ENCODE data around the gene TMPRSS6.

Gene TMPRSS6

DNA sequence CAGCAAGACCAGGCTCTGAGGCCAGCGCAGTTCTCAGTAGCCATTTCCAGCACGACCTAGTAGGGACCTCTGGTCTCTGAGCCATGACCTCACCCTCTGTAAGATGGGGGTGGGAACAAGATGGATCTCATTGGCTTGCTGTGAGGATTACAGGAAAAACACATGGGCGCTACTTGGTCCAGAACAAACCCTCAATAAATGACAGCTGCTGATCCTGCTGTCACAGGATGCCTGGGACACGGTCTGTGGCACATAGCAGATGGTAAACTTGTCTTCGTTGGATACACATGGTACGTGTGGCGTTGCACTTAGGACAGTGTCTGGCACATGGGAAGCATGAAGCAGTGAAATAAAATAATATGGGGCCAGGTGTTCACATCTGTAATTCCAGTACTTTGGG is 62.5 kb downstream of the TMPRSS6 start:
- TF ChIP-seq, protein P1, sequence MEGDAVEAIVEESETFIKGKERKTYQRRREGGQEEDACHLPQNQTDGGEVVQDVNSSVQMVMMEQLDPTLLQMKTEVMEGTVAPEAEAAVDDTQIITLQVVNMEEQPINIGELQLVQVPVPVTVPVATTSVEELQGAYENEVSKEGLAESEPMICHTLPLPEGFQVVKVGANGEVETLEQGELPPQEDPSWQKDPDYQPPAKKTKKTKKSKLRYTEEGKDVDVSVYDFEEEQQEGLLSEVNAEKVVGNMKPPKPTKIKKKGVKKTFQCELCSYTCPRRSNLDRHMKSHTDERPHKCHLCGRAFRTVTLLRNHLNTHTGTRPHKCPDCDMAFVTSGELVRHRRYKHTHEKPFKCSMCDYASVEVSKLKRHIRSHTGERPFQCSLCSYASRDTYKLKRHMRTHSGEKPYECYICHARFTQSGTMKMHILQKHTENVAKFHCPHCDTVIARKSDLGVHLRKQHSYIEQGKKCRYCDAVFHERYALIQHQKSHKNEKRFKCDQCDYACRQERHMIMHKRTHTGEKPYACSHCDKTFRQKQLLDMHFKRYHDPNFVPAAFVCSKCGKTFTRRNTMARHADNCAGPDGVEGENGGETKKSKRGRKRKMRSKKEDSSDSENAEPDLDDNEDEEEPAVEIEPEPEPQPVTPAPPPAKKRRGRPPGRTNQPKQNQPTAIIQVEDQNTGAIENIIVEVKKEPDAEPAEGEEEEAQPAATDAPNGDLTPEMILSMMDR (IDR thresholded peaks at IDR 0.05; ENCODE audit: insufficient read depth, low read length, poor library complexity, severe bottlenecking): no peak
- no peak for TF ChIP-seq EZH2phosphoT487 (conservative IDR thresholded peaks at IDR 0.05; ENCODE audit: low read length)
- Histone ChIP-seq H3K27me3 (ENCODE audit: low read length) (no peaks in the 10 kb centered on the region), H4K20me1 (ENCODE audit: low read depth, low read length) (no peaks in the 10 kb centered on the region), H3K27ac (ENCODE audit: low read depth, low read length) (no peak overlapping the region), H3F3A (ENCODE audit: insufficient read depth) (no peaks in the 10 kb centered on the region), H3K9me2 (replicated peaks; ENCODE audit: insufficient read depth, low read length) (no peaks in the 10 kb centered on the region), H2AFZ (ENCODE audit: low read depth, low read length, severe bottlenecking) (no peak overlapping the region), H3K79me2 (ENCODE audit: insufficient read depth, low read length) (no peaks in the 10 kb centered on the region), H3K4me2 (ENCODE audit: low read depth, low read length, poor library complexity, severe bottlenecking) (no peak overlapping the region), H3K4me3 (ENCODE audit: insufficient read depth, low read length, poor library complexity, severe bottlenecking) (no peak overlapping the region), H3K9ac (ENCODE audit: low read length) (no peak overlapping the region), H3K9me3 (ENCODE audit: insufficient read depth, low read length) (no peaks in the 10 kb centered on the region), H3K36me3 (ENCODE audit: low read length) (no peaks in the 10 kb centered on the region)

DNA sequence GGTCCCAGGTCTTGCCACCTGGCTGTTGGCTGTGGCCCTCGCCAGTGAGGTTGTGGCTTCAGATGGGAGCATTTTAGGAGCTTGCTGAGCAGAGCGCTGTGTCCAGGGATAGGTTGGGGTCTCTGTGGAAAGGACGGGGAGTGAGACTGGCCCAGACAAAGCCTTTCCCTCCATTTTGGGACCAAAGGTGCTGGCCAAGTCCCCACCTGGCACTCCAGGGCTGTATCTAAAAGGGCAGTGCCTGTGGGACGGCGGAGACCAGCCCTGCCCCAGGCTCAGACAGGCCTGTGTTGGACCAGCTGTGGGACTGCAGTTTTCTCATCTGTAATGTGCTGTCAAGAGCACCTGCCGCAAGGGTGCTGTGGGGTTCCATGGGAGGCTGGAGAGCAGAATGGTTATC is 62.9 kb downstream of the TMPRSS6 start:
- Histone ChIP-seq H3K79me2 (ENCODE audit: insufficient read depth, low read length) (no peaks in the 10 kb centered on the region), H3K27ac (ENCODE audit: low read depth, low read length) (no peak overlapping the region), H3K27me3 (ENCODE audit: low read length) (no peaks in the 10 kb centered on the region), H3F3A (ENCODE audit: insufficient read depth) (no peaks in the 10 kb centered on the region), H4K20me1 (ENCODE audit: low read depth, low read length) (no peaks in the 10 kb centered on the region), H3K4me3 (ENCODE audit: insufficient read depth, low read length, poor library complexity, severe bottlenecking) (no peak overlapping the region), H3K36me3 (ENCODE audit: low read length) (no peaks in the 10 kb centered on the region), H2AFZ (ENCODE audit: low read depth, low read length, severe bottlenecking) (no peak overlapping the region), H3K4me2 (ENCODE audit: low read depth, low read length, poor library complexity, severe bottlenecking) (no peak overlapping the region), H3K9me3 (ENCODE audit: insufficient read depth, low read length) (no peaks in the 10 kb centered on the region), H3K9me2 (replicated peaks; ENCODE audit: insufficient read depth, low read length) (no peaks in the 10 kb centered on the region), H3K9ac (ENCODE audit: low read length) (no peak overlapping the region)
- TF ChIP-seq, protein P1 (IDR thresholded peaks at IDR 0.05; ENCODE audit: insufficient read depth, low read length, poor library complexity, severe bottlenecking): no peak
- TF ChIP-seq EZH2phosphoT487 (conservative IDR thresholded peaks at IDR 0.05; ENCODE audit: low read length): no peak

DNA sequence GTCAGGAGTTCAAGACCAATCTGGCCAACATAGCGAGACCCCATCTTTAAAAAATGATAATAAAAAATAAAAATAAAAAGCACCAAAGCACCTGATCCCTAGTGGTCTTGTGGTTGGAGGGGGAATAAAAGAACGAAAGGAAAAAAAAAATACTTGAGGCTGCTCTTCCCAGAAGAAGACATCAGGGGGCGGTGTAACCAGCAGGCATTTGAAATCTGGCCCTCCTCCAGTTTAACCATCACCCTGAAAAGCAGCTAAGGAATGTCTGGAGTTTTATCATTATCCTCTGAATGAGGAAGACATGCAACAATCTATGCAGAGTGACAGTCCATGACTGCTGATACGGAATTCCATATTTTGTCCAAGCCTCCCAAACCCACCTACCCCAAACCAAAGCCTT is 63.6 kb downstream of the TMPRSS6 start:
- H3K79me2 ChIP-seq (ENCODE audit: insufficient read depth, low read length): no peaks in the 10 kb centered on the region
- H3K36me3 ChIP-seq (ENCODE audit: low read length): no peaks in the 10 kb centered on the region
- H3K9me2 ChIP-seq (replicated peaks; ENCODE audit: insufficient read depth, low read length): no peaks in the 10 kb centered on the region
- TF ChIP-seq EZH2phosphoT487 (conservative IDR thresholded peaks at IDR 0.05; ENCODE audit: low read length): no peak
- TF ChIP-seq, protein P1 (IDR thresholded peaks at IDR 0.05; ENCODE audit: insufficient read depth, low read length, poor library complexity, severe bottlenecking): peak; percentile 28
- H3K4me2 ChIP-seq (ENCODE audit: low read depth, low read length, poor library complexity, severe bottlenecking): no peak overlapping the region
- H3K4me3 ChIP-seq (ENCODE audit: insufficient read depth, low read length, poor library complexity, severe bottlenecking): no peak overlapping the region
- H3K27ac ChIP-seq (ENCODE audit: low read depth, low read length): no peak overlapping the region
- no peaks in the 10 kb centered on the region for H3F3A ChIP-seq (ENCODE audit: insufficient read depth)
- H4K20me1 ChIP-seq (ENCODE audit: low read depth, low read length): no peaks in the 10 kb centered on the region
- H3K9me3 ChIP-seq (ENCODE audit: insufficient read depth, low read length): no peaks in the 10 kb centered on the region
- H3K9ac ChIP-seq (ENCODE audit: low read length): no peak overlapping the region
- no peaks in the 10 kb centered on the region for H3K27me3 ChIP-seq (ENCODE audit: low read length)
- H2AFZ ChIP-seq (ENCODE audit: low read depth, low read length, severe bottlenecking): no peak overlapping the region

Measured in SU-DHL-6 (cell line).